HUDEP-2 (cell line): ENCODE results near the gene PCNX2.

Source experiments
- DNase-seq, 76 experiments: peaks; one replicate each; lab custom pipeline; 2025; ENCODE audit not compliant: unreplicated experiment in 76 of 76; lab: John Stamatoyannopoulos, UW

Gene PCNX2

DNA sequence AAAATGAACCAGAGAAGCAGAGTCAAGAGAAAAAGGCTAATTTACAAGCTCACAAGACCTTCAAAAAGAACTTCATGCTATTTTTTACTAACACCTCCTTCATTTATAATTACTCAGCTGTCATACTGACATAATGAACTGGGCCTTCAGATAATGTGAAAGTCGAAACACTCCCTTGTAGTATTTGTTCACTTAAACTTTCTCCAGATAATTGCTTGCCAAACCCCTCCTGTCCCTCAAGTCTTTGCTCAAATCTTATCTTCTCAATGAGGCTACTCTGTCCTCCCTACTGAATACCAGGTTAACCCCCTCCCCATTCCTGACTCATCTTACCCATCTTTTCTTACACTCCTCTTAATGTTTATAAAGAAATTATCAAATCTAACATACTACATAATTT lies 20.9 kb upstream of the PCNX2 start:
- no peak for DNase-seq

GRCh38 chr1:233315718-233316301 lies 20.3 kb upstream of the PCNX2 start:
- no peak for DNase-seq

DNA sequence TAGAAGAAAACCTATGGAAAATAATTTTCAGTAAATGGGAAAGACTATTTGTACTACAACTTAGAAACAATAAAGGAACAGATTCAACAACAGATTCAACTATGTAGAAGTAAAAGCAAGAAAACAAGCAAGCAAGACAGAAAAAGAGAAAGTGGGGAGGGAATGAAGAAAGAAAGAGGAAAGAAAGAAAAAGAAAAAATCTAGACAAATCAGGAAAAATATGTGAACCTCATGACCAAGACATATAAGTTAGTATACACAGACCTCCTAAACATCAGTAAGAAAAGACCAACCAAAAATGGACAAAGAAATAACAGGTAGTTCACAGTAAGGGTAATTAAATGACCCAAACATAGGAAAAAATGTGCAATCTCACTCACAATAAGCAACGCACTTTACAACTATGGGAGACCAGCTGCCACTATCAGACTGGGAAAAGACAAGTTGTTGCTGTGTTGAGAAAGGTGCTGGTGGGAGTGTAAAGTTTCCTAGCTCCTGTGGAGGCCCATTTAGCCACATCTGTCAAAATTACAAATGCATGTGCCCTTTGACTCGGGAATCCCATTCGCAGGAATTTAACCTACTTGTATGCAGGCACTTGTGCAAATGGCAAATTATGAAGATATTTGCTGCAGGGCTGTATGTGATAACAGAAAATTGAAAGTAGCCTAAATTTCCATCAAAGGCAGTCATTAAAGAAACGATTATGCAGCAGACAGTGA lies 18.1 kb upstream of the PCNX2 start:
- DNase-seq, result no peak

DNA sequence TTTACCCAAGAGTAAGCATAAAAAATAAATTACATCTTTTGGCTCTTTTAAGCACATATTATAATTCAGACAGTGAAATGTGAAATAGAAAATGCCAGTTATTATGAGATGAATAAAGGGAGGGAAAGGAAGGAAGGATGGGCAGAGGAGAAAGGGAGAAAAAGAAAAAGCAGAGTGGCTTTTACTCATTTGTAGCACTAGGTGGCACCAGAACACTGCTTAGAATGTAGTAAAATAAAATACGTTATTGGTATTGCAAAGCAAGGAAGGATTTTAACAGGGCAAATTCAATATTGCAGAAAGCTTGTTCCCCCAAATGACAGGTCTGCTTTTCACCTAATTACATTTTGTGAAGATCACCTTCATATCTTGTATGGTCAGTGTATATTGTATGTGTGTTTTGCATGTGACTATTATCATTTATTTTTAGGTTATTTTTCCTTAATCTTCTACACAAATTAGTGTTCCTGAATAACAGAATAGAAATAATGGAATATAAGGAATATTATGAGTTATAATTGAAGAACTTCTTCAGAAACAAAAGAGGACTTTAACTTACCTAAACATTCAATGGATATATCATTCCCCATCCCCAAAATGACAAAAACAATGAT lies 9.1 kb upstream of the PCNX2 start:
- peak in 6 of 76 experiments; percentile 3 to 15 (median 8) for DNase-seq

DNA sequence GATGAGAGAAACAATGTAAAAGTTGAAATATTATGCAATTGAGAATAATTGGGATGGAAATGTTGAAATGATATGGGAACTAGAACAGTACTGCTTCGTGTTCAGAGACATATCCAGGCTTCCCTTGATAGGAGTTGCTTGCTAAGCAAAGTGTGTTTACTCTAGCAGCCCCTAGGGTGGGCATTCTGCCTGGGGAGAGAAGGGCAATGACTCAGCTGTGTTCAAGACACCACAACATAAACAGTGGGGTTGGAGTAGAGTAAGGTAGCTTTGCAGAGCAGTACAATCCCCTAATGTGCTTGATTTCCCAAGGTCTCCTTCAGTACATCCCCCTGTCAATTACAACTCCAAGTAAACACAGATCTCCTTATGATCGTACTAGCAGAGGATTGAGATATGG lies 4.8 kb upstream of the PCNX2 start:
- DNase-seq, result no peak

DNA sequence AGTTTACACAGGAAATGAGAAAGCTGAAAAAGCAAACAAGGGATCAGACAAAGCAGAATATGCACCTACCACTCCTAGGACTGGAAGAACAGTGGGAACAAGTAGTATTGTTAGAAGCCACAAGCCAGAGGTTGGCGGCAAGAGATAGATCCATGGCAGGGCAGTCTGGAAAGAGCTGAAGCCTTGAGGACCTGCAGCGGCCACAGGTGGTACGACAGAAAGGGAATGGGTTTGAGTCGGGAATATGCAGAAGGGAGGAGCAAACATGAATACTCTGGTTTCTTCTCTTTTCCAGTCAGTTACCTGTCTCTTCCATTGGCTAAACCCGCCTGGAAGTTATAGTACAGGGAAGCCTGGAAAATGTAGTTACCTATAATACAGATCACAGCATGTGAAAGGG lies 3.9 kb upstream of the PCNX2 start:
- no peak for DNase-seq

- DNase-seq, result no peak
Measured at GRCh38 chr1:233295975-233296322, 424 bp upstream of the PCNX2 start.

- DNase-seq, result no peak
Measured at GRCh38 chr1:233294913-233295236, 650 bp downstream of the PCNX2 start.

DNA sequence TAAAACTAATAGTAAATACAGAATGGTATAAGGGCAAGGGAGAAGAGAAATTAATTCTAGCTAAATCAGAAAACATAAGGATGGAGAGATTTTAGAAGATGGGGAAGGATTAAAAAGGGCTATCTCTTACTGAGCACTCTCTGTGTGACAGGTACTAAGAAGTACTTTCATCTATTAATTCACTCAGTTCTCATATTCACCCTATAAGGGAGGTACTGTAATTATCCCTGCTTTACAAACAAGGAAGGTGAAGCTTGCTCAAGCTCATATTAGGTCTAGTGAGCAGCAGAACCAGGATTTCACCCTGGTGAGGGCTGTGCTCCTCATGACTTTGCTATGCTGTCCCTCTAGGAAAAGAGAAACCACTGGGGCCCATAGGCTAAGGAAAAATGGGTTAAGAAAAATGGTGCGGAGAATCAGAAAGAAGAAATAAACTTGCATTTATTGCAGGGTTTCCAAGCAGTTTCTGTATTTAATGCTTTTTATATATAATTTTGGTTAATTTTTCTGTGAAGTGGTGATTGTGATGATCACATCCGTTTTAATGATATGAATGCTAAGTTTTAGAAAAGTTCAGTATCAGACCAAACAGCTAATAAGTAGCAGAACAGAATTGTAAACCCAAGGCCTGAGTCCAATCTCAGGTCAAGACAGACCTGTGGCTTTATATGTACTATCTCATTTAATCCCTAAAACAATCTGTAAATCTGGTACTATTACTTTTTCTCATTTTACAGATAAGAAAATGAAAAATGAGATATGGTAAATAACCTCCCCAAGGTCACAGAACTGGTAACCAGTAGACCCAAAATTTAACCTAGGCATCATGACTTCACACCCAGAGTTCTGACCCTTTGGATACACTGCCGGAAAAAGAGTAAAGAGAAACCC lies 1.7 kb downstream of the PCNX2 start:
- DNase-seq, result no peak

DNA sequence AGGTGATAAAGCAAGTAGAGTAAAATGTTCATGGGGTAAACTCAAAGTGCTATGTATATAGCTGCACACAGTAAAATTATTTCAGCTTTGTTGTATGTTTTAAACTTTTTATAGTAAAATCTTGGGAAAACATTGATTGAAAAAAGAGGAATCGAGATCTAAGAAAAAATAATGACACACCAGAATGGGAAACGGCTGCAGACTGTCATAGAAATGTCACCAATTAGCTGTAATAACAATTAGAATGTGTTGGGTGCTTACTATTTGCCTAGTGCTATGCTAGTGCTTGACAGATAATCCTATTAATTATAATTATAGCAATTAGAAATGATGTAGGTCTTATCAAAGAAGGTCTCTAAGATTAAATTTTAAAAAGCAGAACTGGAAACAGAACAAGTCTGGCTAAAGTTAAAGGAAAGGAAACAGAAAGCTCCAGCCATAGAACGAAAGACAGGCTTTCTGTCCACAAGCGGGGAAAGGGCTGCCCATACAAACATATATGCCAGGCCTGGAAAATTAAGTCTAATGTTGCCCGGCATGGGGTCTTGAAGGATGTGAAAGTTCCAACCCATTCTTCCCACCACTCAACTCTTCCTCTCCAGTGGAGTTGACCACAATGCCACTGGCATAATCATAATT lies 5.0 kb downstream of the PCNX2 start:
- no peak for DNase-seq

- no peak for DNase-seq
Measured at GRCh38 chr1:233289676-233290075, 5.8 kb downstream of the PCNX2 start.

DNA sequence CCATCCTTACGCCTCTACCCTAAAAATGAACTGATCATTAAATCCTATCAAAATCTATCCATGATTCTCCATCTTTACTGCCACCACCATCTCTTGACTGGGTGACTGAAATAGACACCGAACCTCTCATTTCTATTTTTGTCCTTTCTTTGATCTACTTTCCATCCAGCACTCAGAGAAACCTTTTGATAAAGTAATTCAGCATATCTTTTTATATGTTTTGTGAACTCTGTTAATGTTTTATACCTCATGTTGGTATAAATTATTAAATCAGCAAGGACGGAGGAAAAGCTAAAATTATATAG lies 13.0 kb downstream of the PCNX2 start:
- no peak for DNase-seq

DNA sequence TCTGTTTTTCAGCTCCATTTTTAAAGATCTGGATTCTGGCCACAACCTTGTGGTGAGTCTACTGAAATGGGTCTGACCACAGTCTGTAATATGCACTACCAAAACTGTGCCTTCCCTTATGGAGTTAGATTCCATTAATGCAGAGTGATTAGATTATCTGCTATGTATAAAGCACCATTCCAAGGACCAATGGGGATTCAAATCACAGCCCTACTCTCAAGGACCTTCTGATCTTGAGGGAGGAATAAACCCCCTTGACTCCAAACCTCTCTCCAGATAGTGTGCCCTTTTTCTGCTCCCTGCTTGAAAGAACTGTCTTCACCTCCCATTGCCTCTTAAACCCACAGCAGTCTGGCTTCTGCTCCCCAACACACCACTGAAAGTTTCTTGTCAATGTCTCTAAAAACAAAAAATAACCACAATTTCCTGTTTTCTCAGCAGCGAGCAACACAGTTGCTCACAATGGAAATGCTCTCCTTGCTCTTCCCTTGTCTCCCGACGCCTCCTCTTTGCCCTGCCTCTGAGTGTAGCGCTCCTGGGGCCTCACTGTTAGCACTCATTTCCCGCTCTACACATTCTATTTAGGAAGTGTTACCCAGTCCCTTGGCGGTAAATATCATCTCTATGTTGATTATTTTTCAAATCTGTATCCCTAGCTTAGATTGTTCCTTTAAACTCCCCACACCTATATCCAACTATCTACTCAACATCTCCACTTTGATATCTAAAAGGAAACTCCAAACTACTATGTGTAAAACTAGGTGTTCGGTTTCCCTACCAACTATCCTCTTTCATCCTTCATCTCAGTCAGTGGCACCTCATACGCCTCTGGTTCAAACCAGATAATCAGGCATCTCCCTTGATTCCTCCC lies 13.6 kb downstream of the PCNX2 start:
- DNase-seq, result no peak

DNA sequence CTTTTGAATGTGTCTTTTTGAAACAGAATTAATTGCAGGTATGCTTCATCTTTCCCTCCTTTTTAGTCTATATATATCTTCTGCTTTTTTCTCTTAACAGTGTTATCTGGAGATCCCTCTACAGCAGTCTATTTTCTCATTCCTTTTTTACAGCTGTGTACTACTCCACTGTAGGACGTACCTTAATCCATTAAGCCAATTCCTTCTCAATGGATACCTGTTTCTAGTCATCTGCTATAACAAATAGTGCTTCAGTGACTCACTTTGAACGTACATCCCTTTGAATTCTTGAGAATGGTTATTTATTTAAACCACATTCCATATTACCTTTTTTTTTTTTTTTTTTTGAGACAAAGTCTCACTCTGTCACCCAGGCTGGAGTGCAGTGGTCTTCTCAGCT lies 15.6 kb downstream of the PCNX2 start:
- DNase-seq, result no peak

GRCh38 chr1:233278631-233279030 lies 16.9 kb downstream of the PCNX2 start:
- DNase-seq, result no peak

GRCh38 chr1:233277637-233278606 lies 17.6 kb downstream of the PCNX2 start:
- no peak for DNase-seq

DNA sequence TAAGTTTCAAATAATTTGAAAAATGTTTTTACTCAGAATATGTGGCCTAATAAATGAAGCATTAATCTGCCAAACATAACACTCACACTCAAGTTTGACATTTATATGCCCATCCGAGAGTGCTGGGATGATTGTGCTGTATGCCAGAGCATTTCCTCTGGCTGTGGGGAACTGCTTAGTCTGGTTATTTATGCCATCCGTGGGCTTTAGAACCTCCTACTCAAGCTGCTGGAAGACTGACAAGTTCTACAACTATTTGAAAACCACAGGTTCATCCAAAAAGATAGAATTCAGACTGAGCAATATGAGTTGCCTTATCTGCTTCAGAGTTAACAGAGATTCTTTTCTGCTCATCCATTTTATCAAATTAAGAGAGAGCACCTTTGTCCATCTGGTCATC lies 25.9 kb downstream of the PCNX2 start:
- no peak for DNase-seq

- DNase-seq, result no peak
Measured at GRCh38 chr1:233268389-233269022, 27.0 kb downstream of the PCNX2 start.

GRCh38 chr1:233261695-233262094 lies 33.8 kb downstream of the PCNX2 start:
- no peak for DNase-seq
